GM19099 (cell line): ENCODE data around the gene LCE4A.
"Not testable (repeated sequence)": the region's sequence is repeated elsewhere in the genome, so short reads cannot be mapped to it uniquely, and the experiment has no call there.

Source experiments
- POLR2A ChIP-seq: IDR thresholded peaks from 3 replicates; pipeline ENCODE4 v1.6.1; 2011; ENCODE audit warnings: low read depth; ENCODE audit not compliant: insufficient read length; ENCODE audit errors: extremely low read depth

The LCE4A gene

GRCh38 chr1:152707860-152708259 lies at the start of gene LCE4A:
Gene LCE4A (plus strand): TSS chr1:152708160. CDS start chr1:152709076, 916 bp downstream.
- no peak for TF ChIP-seq POLR2A

- TF ChIP-seq POLR2A = no peak
Observed at GRCh38 chr1:152658649-152659048, 49.3 kb upstream of the LCE4A start.

- TF ChIP-seq POLR2A = no peak
Observed at GRCh38 chr1:152663098-152663497, 44.9 kb upstream of the LCE4A start, which contains the start of gene LCE2D. Gene LCE2D (plus strand): TSS chr1:152663380. CDS start chr1:152664106, 726 bp downstream.

GRCh38 chr1:152667648-152668047 lies 40.3 kb upstream of the LCE4A start:
- TF ChIP-seq POLR2A = no peak

- TF ChIP-seq POLR2A = no peak
Observed at GRCh38 chr1:152673016-152673415, 34.9 kb upstream of the LCE4A start.

- TF ChIP-seq POLR2A = not testable (repeated sequence)
Observed at GRCh38 chr1:152674983-152675382, 33.0 kb upstream of the LCE4A start, which contains the start of gene LCE2C. Gene LCE2C (plus strand): TSS chr1:152675279. CDS start chr1:152676016, 737 bp downstream.

GRCh38 chr1:152679459-152679858 lies 28.5 kb upstream of the LCE4A start:
- no peak for TF ChIP-seq POLR2A

- TF ChIP-seq POLR2A = no peak
Observed at GRCh38 chr1:152681616-152682015, 26.3 kb upstream of the LCE4A start.

- TF ChIP-seq POLR2A = no peak
Observed at GRCh38 chr1:152683846-152684245, 24.1 kb upstream of the LCE4A start.

GRCh38 chr1:152685823-152686222 lies 22.1 kb upstream of the LCE4A start, which contains the start of gene LCE2B:
Gene LCE2B (plus strand): TSS chr1:152686123. CDS start chr1:152686844, 721 bp downstream.
- not testable (repeated sequence) for TF ChIP-seq POLR2A

- TF ChIP-seq POLR2A = no peak
Observed at GRCh38 chr1:152697701-152698600, 10.0 kb upstream of the LCE4A start, which contains the start of gene LCE2A. Gene LCE2A (plus strand): TSS chr1:152698345. CDS start chr1:152698902, 557 bp downstream.

- no peak for TF ChIP-seq POLR2A
Observed at GRCh38 chr1:152699746-152700145, 8.2 kb upstream of the LCE4A start.

- no peak for TF ChIP-seq POLR2A
Observed at GRCh38 chr1:152718238-152718637, 10.3 kb downstream of the LCE4A start.

GRCh38 chr1:152725261-152725660 lies 17.3 kb downstream of the LCE4A start:
- TF ChIP-seq POLR2A = no peak

GRCh38 chr1:152728986-152729385 lies 21.0 kb downstream of the LCE4A start:
- no peak for TF ChIP-seq POLR2A

- no peak for TF ChIP-seq POLR2A
Observed at GRCh38 chr1:152735648-152736047, 27.7 kb downstream of the LCE4A start.
